ENCODE measurements around the gene LPP.

Gene LPP

GRCh38 chr3:188321258-188321657, 167.3 kb downstream of the LPP start:
- Histone ChIP-seq H3K79me2 (ENCODE audit: insufficient read depth, low read length) (no peaks in the 10 kb centered on the region), H3K4me3 (ENCODE audit: insufficient read depth, low read length, poor library complexity, severe bottlenecking) (no peak overlapping the region), H4K20me1 (ENCODE audit: low read depth, low read length) (no peaks in the 10 kb centered on the region), H3K9me2 (replicated peaks; ENCODE audit: insufficient read depth, low read length) (no peaks in the 10 kb centered on the region), H3K9ac (ENCODE audit: low read length) (no peak overlapping the region), H3K4me2 (ENCODE audit: low read depth, low read length, poor library complexity, severe bottlenecking) (no peak overlapping the region), H3K27me3 (ENCODE audit: low read length) (no peaks in the 10 kb centered on the region), H3K27ac (ENCODE audit: low read depth, low read length) (no peak overlapping the region), H3F3A (ENCODE audit: insufficient read depth) (no peaks in the 10 kb centered on the region), H2AFZ (ENCODE audit: low read depth, low read length, severe bottlenecking) (no peak overlapping the region), H3K36me3 (ENCODE audit: low read length) (no peaks in the 10 kb centered on the region), H3K9me3 (ENCODE audit: insufficient read depth, low read length) (no peaks in the 10 kb centered on the region)
- TF ChIP-seq, protein P1, sequence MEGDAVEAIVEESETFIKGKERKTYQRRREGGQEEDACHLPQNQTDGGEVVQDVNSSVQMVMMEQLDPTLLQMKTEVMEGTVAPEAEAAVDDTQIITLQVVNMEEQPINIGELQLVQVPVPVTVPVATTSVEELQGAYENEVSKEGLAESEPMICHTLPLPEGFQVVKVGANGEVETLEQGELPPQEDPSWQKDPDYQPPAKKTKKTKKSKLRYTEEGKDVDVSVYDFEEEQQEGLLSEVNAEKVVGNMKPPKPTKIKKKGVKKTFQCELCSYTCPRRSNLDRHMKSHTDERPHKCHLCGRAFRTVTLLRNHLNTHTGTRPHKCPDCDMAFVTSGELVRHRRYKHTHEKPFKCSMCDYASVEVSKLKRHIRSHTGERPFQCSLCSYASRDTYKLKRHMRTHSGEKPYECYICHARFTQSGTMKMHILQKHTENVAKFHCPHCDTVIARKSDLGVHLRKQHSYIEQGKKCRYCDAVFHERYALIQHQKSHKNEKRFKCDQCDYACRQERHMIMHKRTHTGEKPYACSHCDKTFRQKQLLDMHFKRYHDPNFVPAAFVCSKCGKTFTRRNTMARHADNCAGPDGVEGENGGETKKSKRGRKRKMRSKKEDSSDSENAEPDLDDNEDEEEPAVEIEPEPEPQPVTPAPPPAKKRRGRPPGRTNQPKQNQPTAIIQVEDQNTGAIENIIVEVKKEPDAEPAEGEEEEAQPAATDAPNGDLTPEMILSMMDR (IDR thresholded peaks at IDR 0.05; ENCODE audit: insufficient read depth, low read length, poor library complexity, severe bottlenecking), result no peak
- no peak for TF ChIP-seq EZH2phosphoT487 (conservative IDR thresholded peaks at IDR 0.05; ENCODE audit: low read length)

- no peak overlapping the region for H3K4me3 ChIP-seq (ENCODE audit: insufficient read depth, low read length, poor library complexity, severe bottlenecking)
- H3F3A ChIP-seq (ENCODE audit: insufficient read depth), result no peaks in the 10 kb centered on the region
- TF ChIP-seq, protein P1 (IDR thresholded peaks at IDR 0.05; ENCODE audit: insufficient read depth, low read length, poor library complexity, severe bottlenecking), result no peak
- no peak for TF ChIP-seq EZH2phosphoT487 (conservative IDR thresholded peaks at IDR 0.05; ENCODE audit: low read length)
- no peaks in the 10 kb centered on the region for H3K27me3 ChIP-seq (ENCODE audit: low read length)
- no peak overlapping the region for H3K4me2 ChIP-seq (ENCODE audit: low read depth, low read length, poor library complexity, severe bottlenecking)
- no peak overlapping the region for H3K27ac ChIP-seq (ENCODE audit: low read depth, low read length)
- H3K9ac ChIP-seq (ENCODE audit: low read length), result no peak overlapping the region
- no peaks in the 10 kb centered on the region for H3K36me3 ChIP-seq (ENCODE audit: low read length)
- H2AFZ ChIP-seq (ENCODE audit: low read depth, low read length, severe bottlenecking), result no peak overlapping the region
- H3K9me2 ChIP-seq (replicated peaks; ENCODE audit: insufficient read depth, low read length), result no peaks in the 10 kb centered on the region
- H4K20me1 ChIP-seq (ENCODE audit: low read depth, low read length), result no peaks in the 10 kb centered on the region
- no peaks in the 10 kb centered on the region for H3K9me3 ChIP-seq (ENCODE audit: insufficient read depth, low read length)
- H3K79me2 ChIP-seq (ENCODE audit: insufficient read depth, low read length), result no peaks in the 10 kb centered on the region
Measured at GRCh38 chr3:188322135-188322887, 168.4 kb downstream of the LPP start.

DNA sequence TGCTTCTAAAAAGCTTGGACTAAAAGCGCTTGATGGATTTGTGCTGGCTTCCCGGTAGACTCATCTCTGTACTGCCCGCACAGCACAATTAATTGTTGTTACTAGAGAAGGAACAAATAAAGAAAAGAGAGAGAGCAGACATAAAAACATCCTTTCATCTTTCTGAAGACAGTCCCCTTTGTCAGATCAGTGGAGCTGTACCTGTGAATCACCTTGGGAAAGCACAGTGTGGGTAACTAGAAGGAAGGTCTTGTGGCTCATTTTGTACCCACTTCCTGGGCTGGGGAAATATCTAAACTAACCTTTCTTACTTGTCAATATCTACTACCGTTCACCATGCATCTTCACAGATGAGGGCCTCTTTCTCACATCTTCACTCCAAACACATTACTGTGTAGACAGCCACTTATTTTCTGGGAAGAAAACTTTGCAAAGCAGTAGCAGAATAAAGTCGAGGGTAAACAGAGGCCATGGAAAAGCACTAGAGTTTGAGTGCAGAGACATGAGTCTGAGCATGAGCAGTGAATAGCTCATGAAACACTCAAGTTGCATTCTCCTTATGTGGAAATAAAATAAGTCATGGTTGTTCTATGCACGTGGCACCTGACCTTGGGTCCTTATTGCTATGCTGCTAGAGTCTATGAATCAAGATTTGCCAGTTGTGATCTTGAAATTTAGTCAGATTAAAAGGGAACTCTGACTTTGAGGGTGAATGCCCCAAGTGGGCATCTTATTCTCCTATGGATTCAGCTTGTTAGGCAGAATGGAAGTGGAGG, 169.3 kb downstream of the LPP start:
- H2AFZ ChIP-seq (ENCODE audit: low read depth, low read length, severe bottlenecking), result no peak overlapping the region
- no peaks in the 10 kb centered on the region for H3K79me2 ChIP-seq (ENCODE audit: insufficient read depth, low read length)
- no peak overlapping the region for H3K4me3 ChIP-seq (ENCODE audit: insufficient read depth, low read length, poor library complexity, severe bottlenecking)
- TF ChIP-seq, protein P1 (IDR thresholded peaks at IDR 0.05; ENCODE audit: insufficient read depth, low read length, poor library complexity, severe bottlenecking), result no peak
- no peak for TF ChIP-seq EZH2phosphoT487 (conservative IDR thresholded peaks at IDR 0.05; ENCODE audit: low read length)
- no peaks in the 10 kb centered on the region for H3F3A ChIP-seq (ENCODE audit: insufficient read depth)
- no peaks in the 10 kb centered on the region for H3K9me3 ChIP-seq (ENCODE audit: insufficient read depth, low read length)
- H3K36me3 ChIP-seq (ENCODE audit: low read length), result no peaks in the 10 kb centered on the region
- no peaks in the 10 kb centered on the region for H3K9me2 ChIP-seq (replicated peaks; ENCODE audit: insufficient read depth, low read length)
- no peak overlapping the region for H3K4me2 ChIP-seq (ENCODE audit: low read depth, low read length, poor library complexity, severe bottlenecking)
- no peak overlapping the region for H3K27ac ChIP-seq (ENCODE audit: low read depth, low read length)
- H3K9ac ChIP-seq (ENCODE audit: low read length), result no peak overlapping the region
- no peaks in the 10 kb centered on the region for H3K27me3 ChIP-seq (ENCODE audit: low read length)
- H4K20me1 ChIP-seq (ENCODE audit: low read depth, low read length), result no peaks in the 10 kb centered on the region

Data from SU-DHL-6 (cell line).